ENCODE measurements around the gene GPT2. TPM values are rescaled to one million over a fixed set of nuclear protein-coding genes. Genes with fewer than 3 reads are reported as not detected.

The GPT2 gene
- total RNA-seq, 1 donor from 2014 or later, result 17.8 TPM

- no peak for DNase-seq
These were observed 12.3 kb downstream of the GPT2 start for GRCh38 chr16:46896314-46896968.

- DNase-seq, result no peak
These were observed 13.3 kb downstream of the GPT2 start for GRCh38 chr16:46897471-46897870.

- no peak for DNase-seq
These were observed 13.8 kb downstream of the GPT2 start for GRCh38 chr16:46898006-46898405.

- no peak for DNase-seq
These were observed 15.4 kb downstream of the GPT2 start for GRCh38 chr16:46899443-46900143.

- DNase-seq, result no peak
These were observed 16.5 kb downstream of the GPT2 start for GRCh38 chr16:46900455-46901235.

- DNase-seq, result no peak
These were observed 17.5 kb downstream of the GPT2 start for GRCh38 chr16:46901709-46902108.

GRCh38 chr16:46903255-46903905 lies 19.2 kb downstream of the GPT2 start:
- no peak for DNase-seq

- no peak for DNase-seq
These were observed 20.3 kb downstream of the GPT2 start for GRCh38 chr16:46904471-46904870.

GRCh38 chr16:46906360-46907060 lies 22.3 kb downstream of the GPT2 start:
- DNase-seq, result no peak

GRCh38 chr16:46907061-46907774 lies 23.1 kb downstream of the GPT2 start:
- DNase-seq, result no peak

GRCh38 chr16:46908540-46909372 lies 24.6 kb downstream of the GPT2 start:
- peak; percentile 29 for DNase-seq

- no peak for DNase-seq
These were observed 26.9 kb downstream of the GPT2 start for GRCh38 chr16:46911038-46911437.

GRCh38 chr16:46911650-46912049 lies 27.5 kb downstream of the GPT2 start:
- no peak for DNase-seq

GRCh38 chr16:46914556-46915201 lies 30.5 kb downstream of the GPT2 start:
- no peak for DNase-seq

GRCh38 chr16:46915483-46916025 lies 31.4 kb downstream of the GPT2 start:
- DNase-seq, result no peak

GRCh38 chr16:46916980-46917379 lies 32.8 kb downstream of the GPT2 start:
- no peak for DNase-seq

- no peak for DNase-seq
These were observed 34.2 kb downstream of the GPT2 start for GRCh38 chr16:46918400-46918799.

GRCh38 chr16:46918905-46919792 lies 35.0 kb downstream of the GPT2 start:
- DNase-seq, result no peak

Data from skin of body (tissue), 2 donors.